Testis (tissue), 2 donors: ENCODE results near the gene AP5M1.

Source experiments
- CTCF ChIP-seq, 3 experiments: fragments of 450-650 bp in 2 of 3; fragments of 200-600 bp in 1 of 3; sonication (generic) in 1 of 3; IDR thresholded peaks; one replicate each; pipeline ENCODE4 v1.5.1; 2016 to 2019; ENCODE audit warnings: antibody characterized with exemption in 3 of 3, mild to moderate bottlenecking in 2 of 3, moderate library complexity in 1 of 3
- POLR2A ChIP-seq: fragments of 450-650 bp; IDR thresholded peaks from one replicate; pipeline ENCODE4 v1.6.1; 2017; ENCODE audit warnings: antibody characterized with exemption, mild to moderate bottlenecking, moderate library complexity

- no peak for TF ChIP-seq POLR2A
- no peak for TF ChIP-seq CTCF (IDR thresholded peaks at IDR 0.05)
Measured at GRCh38 chr14:57345106-57345505, 76.3 kb downstream of the AP5M1 start.
